Activated CD4-positive, alpha-beta memory T cell treated with anti-CD3 and anti-CD28 coated beads for 36 hours (primary cell): ENCODE measurements around the gene XRCC6. TPM values are rescaled to one million over a fixed set of nuclear protein-coding genes. Genes with fewer than 3 reads are reported as not detected.

ENCODE experiments used
- CTCF ChIA-PET: fragments of 350-600 bp; sonication (Branson Sonifier 250); formaldehyde crosslinking; loops from one replicate; lab custom pipeline; 2021; ENCODE audit warnings: antibody characterized with exemption, inconsistent platforms; lab: Charles Lee
- POLR2A ChIA-PET: fragments of 350-600 bp; sonication (Branson Sonifier 250); formaldehyde crosslinking; loops from one replicate; lab custom pipeline; 2021; ENCODE audit warnings: antibody characterized with exemption; lab: Charles Lee
- DNase-seq: peaks from one replicate; pipeline ENCODE4 v3.0.0-alpha.2; 2020
- H3K27ac Mint-ChIP-seq: one replicate; pipeline ENCODE4 v1.8.0; 2021; ENCODE audit warnings: mixed read lengths
- H3K27me3 Mint-ChIP-seq: one replicate; pipeline ENCODE4 v1.8.0; 2021; ENCODE audit warnings: mixed read lengths
- H3K36me3 Mint-ChIP-seq: one replicate; pipeline ENCODE4 v1.8.0; 2021; ENCODE audit warnings: mixed read lengths
- H3K4me1 Mint-ChIP-seq: one replicate; pipeline ENCODE4 v1.8.0; 2021; ENCODE audit warnings: low read depth, mixed read lengths
- H3K4me3 Mint-ChIP-seq: one replicate; pipeline ENCODE4 v1.8.0; 2021; ENCODE audit warnings: mild to moderate bottlenecking, mixed read lengths
- H3K9me3 Mint-ChIP-seq: one replicate; pipeline ENCODE4 v1.8.0; 2021; ENCODE audit warnings: mixed read lengths
- intact Hi-C: fragments of 100-400 bp; cut with micrococcal nuclease; formaldehyde crosslinking; loops from one replicate; pipeline ENCODE4 v1.15.1; 2023
- total RNA-seq, 2 experiments: library from RNA; stranded (reverse); gene quantifications; one replicate each; pipeline ENCODE4 v1.2.3, GENCODE V29; 2021

Gene XRCC6
- total RNA-seq, 2 experiments from 2014 or later, result 403 to 409 TPM

GRCh38 chr22:41688365-41689211, 67.5 kb downstream of the XRCC6 start, which contains the start of gene SNU13:
Gene SNU13 (minus strand): TSS chr22:41688867. CDS start chr22:41688796, 71 bp downstream.
- DNase-seq, result peak; percentile 96
- CTCF ChIA-PET, result interaction anchor here (0.6 to 5.9 kb wide), 5 partner anchors 9 to 270 kb away, joined by 3 to 54 read pairs (median 4); partner anchors contain the start of genes ACO2, MEI1 and PHF5A
- no peaks in the 10 kb centered on the region for H3K27me3 Mint-ChIP-seq
- H3K4me3 Mint-ChIP-seq, result peak within 1 kb of the TSS; percentile 99
- peaks cover 34% of the 10 kb centered on the region for H3K4me1 Mint-ChIP-seq
- H3K36me3 Mint-ChIP-seq, result peaks cover 10% of the 10 kb centered on the region
- H3K27ac Mint-ChIP-seq, result peak within 1 kb of the TSS; percentile 97
- intact Hi-C loops, result loop anchor here (1.0 to 2.0 kb wide), 2 partner anchors 22 to 68 kb away; partner anchors contain the start of genes DESI1 and XRCC6
- POLR2A ChIA-PET, result interaction anchor here (0.6 to 3.3 kb wide), 13 partner anchors 10 to 1419 kb away, joined by 3 to 26 read pairs (median 8); partner anchors contain the start of genes CCDC134, CENPM, DESI1 and MEI1
- H3K9me3 Mint-ChIP-seq, result no peaks in the 10 kb centered on the region

GRCh38 chr22:41690476-41690875, 69.4 kb downstream of the XRCC6 start:
- intact Hi-C loops, result no loop called here
- H3K4me3 Mint-ChIP-seq, result peak overlapping the region; percentile 64

GRCh38 chr22:41695211-41695610, 74.1 kb downstream of the XRCC6 start:
- H3K9me3 Mint-ChIP-seq, result no peaks in the 10 kb centered on the region
- no peak overlapping the region for H3K27ac Mint-ChIP-seq
- no peak for DNase-seq
- no peaks in the 10 kb centered on the region for H3K27me3 Mint-ChIP-seq
- H3K4me1 Mint-ChIP-seq, result peaks cover 19% of the 10 kb centered on the region
- no peak overlapping the region for H3K4me3 Mint-ChIP-seq
- no peaks in the 10 kb centered on the region for H3K36me3 Mint-ChIP-seq
- ChIA-PET CTCF (interaction anchor here (0.6 kb wide), 1 partner anchor 352 kb away, joined by 3 read pairs; no protein-coding TSS in a partner anchor), POLR2A (no interaction called here)
- intact Hi-C loops, result loop anchor here (5.0 kb wide), 3 partner anchors 87 to 262 kb away; no protein-coding TSS in a partner anchor

More at GRCh38 chr22:41690476-41690875, 69.4 kb downstream of the XRCC6 start:
- H3K27ac Mint-ChIP-seq, result peak overlapping the region; percentile 54
- H3K36me3 Mint-ChIP-seq, result peaks cover 10% of the 10 kb centered on the region
- no peaks in the 10 kb centered on the region for H3K9me3 Mint-ChIP-seq
- POLR2A ChIA-PET, result no interaction called here
- CTCF ChIA-PET, result interaction anchor here (0.6 to 5.9 kb wide), 2 partner anchors 7 to 23 kb away, joined by 3 to 54 read pairs; partner anchors contain the start of gene MEI1
- no peaks in the 10 kb centered on the region for H3K27me3 Mint-ChIP-seq
- H3K4me1 Mint-ChIP-seq, result peaks cover 29% of the 10 kb centered on the region
- no peak for DNase-seq

- ChIA-PET CTCF (interaction anchor here (0.5 to 4.6 kb wide), 62 partner anchors 9 to 747 kb away, joined by 3 to 60 read pairs (median 5); partner anchors contain the start of genes CCDC134, CENPM, DESI1 and PMM1), POLR2A (interaction anchor here (1.1 to 3.6 kb wide), 5 partner anchors 8 to 244 kb away, joined by 4 to 26 read pairs (median 12); partner anchors contain the start of genes CCDC134 and SNU13)
- no peak for DNase-seq
- intact Hi-C loops, result loop anchor here (1.0 to 5.0 kb wide), 4 partner anchors 86 to 261 kb away; no protein-coding TSS in a partner anchor
- no peaks in the 10 kb centered on the region for H3K9me3 Mint-ChIP-seq
- no peak overlapping the region for H3K4me3 Mint-ChIP-seq
- no peaks in the 10 kb centered on the region for H3K27me3 Mint-ChIP-seq
- no peaks in the 10 kb centered on the region for H3K36me3 Mint-ChIP-seq
- H3K27ac Mint-ChIP-seq, result peak overlapping the region; percentile 46
- peaks cover 11% of the 10 kb centered on the region for H3K4me1 Mint-ChIP-seq
Observed at GRCh38 chr22:41696703-41697102, 75.6 kb downstream of the XRCC6 start.

GRCh38 chr22:41697126-41697775, 76.2 kb downstream of the XRCC6 start:
- Mint-ChIP-seq H3K27me3 (no peaks in the 10 kb centered on the region), H3K9me3 (no peaks in the 10 kb centered on the region), H3K4me3 (no peak overlapping the region), H3K27ac (peak overlapping the region; percentile 46), H3K4me1 (peaks cover 11% of the 10 kb centered on the region), H3K36me3 (no peaks in the 10 kb centered on the region)
- intact Hi-C loops, result loop anchor here (1.0 to 5.0 kb wide), 4 partner anchors 85 to 260 kb away; no protein-coding TSS in a partner anchor
- ChIA-PET CTCF (interaction anchor here (0.5 to 4.6 kb wide), 76 partner anchors 10 to 747 kb away, joined by 3 to 60 read pairs (median 5); partner anchors contain the start of genes CCDC134, CENPM, DESI1 and PMM1), POLR2A (interaction anchor here (0.6 to 3.6 kb wide), 7 partner anchors 9 to 481 kb away, joined by 3 to 26 read pairs (median 6); partner anchors contain the start of genes CCDC134 and SNU13)
- DNase-seq, result peak; percentile 94

GRCh38 chr22:41699264-41700107, 78.4 kb downstream of the XRCC6 start, which contains the start of gene MEI1:
Gene MEI1 (plus strand): TSS chr22:41699503. CDS start chr22:41699539, 36 bp downstream.
- Mint-ChIP-seq H3K27ac (peak within 1 kb of the TSS; percentile 67), H3K36me3 (no peaks in the 10 kb centered on the region), H3K9me3 (no peaks in the 10 kb centered on the region), H3K4me1 (peaks cover 11% of the 10 kb centered on the region), H3K27me3 (no peaks in the 10 kb centered on the region), H3K4me3 (peak within 1 kb of the TSS; percentile 48)
- ChIA-PET CTCF (interaction anchor here (0.7 to 4.6 kb wide), 14 partner anchors 7 to 260 kb away, joined by 3 to 60 read pairs (median 8); partner anchors contain the start of genes CCDC134 and SNU13), POLR2A (interaction anchor here (0.6 to 3.6 kb wide), 6 partner anchors 11 to 381 kb away, joined by 3 to 26 read pairs (median 4); partner anchors contain the start of genes CCDC134 and SNU13)
- intact Hi-C loops, result loop anchor here (5.0 kb wide), 3 partner anchors 83 to 258 kb away; no protein-coding TSS in a partner anchor
- DNase-seq, result peak; percentile 95

GRCh38 chr22:41700108-41700364, 78.9 kb downstream of the XRCC6 start:
- H3K4me3 Mint-ChIP-seq, result no peak overlapping the region
- DNase-seq, result no peak
- no peaks in the 10 kb centered on the region for H3K27me3 Mint-ChIP-seq
- H3K4me1 Mint-ChIP-seq, result peaks cover 11% of the 10 kb centered on the region
- H3K27ac Mint-ChIP-seq, result no peak overlapping the region
- ChIA-PET CTCF (interaction anchor here (1.0 to 4.6 kb wide), 2 partner anchors 241 to 256 kb away, joined by 3 to 60 read pairs; no protein-coding TSS in a partner anchor), POLR2A (interaction anchor here (1.5 to 3.6 kb wide), 3 partner anchors 11 to 380 kb away, joined by 3 to 26 read pairs (median 6); partner anchors contain the start of gene SNU13)
- H3K36me3 Mint-ChIP-seq, result no peaks in the 10 kb centered on the region
- no peaks in the 10 kb centered on the region for H3K9me3 Mint-ChIP-seq
- intact Hi-C loops, result no loop called here

GRCh38 chr22:41702763-41703162, 81.7 kb downstream of the XRCC6 start:
- Mint-ChIP-seq H3K4me1 (peaks cover 3% of the 10 kb centered on the region), H3K36me3 (no peaks in the 10 kb centered on the region), H3K9me3 (no peaks in the 10 kb centered on the region), H3K27me3 (no peaks in the 10 kb centered on the region), H3K4me3 (no peak overlapping the region), H3K27ac (no peak overlapping the region)
- CTCF ChIA-PET, result interaction anchor here (0.6 kb wide), 1 partner anchor 11 kb away, joined by 3 read pairs; no protein-coding TSS in a partner anchor
- intact Hi-C loops, result no loop called here
- no peak for DNase-seq
- POLR2A ChIA-PET, result interaction anchor here (0.5 kb wide), 1 partner anchor 100 kb away, joined by 4 read pairs; no protein-coding TSS in a partner anchor

GRCh38 chr22:41709341-41709740, 88.2 kb downstream of the XRCC6 start:
- H3K27ac Mint-ChIP-seq, result no peak overlapping the region
- CTCF ChIA-PET, result interaction anchor here (0.6 to 4.9 kb wide), 2 partner anchors 12 to 81 kb away, joined by 3 to 32 read pairs; no protein-coding TSS in a partner anchor
- no peak for DNase-seq
- H3K4me3 Mint-ChIP-seq, result no peak overlapping the region
- H3K9me3 Mint-ChIP-seq, result no peaks in the 10 kb centered on the region
- no peaks in the 10 kb centered on the region for H3K4me1 Mint-ChIP-seq
- intact Hi-C loops, result no loop called here
- POLR2A ChIA-PET, result no interaction called here
- no peaks in the 10 kb centered on the region for H3K27me3 Mint-ChIP-seq
- H3K36me3 Mint-ChIP-seq, result no peaks in the 10 kb centered on the region

- Mint-ChIP-seq H3K9me3 (no peaks in the 10 kb centered on the region), H3K27me3 (no peaks in the 10 kb centered on the region), H3K4me3 (no peak overlapping the region), H3K27ac (no peak overlapping the region), H3K36me3 (no peaks in the 10 kb centered on the region), H3K4me1 (no peaks in the 10 kb centered on the region)
- ChIA-PET POLR2A (no interaction called here), CTCF (no interaction called here)
- DNase-seq, result no peak
- intact Hi-C loops, result no loop called here
Observed at GRCh38 chr22:41713004-41713403, 91.9 kb downstream of the XRCC6 start.
